Trophoblast cell (in vitro differentiated cells and primary cell): ENCODE results near the gene MCM7.

Experiments used
- DNase-seq, 2 donors: peaks; one replicate each; pipeline ENCODE4 v3.0.0-alpha.2; 2016
- H2AFZ ChIP-seq: 2 replicates; pipeline ENCODE4 v1.6.1; 2013; ENCODE audit warnings: low read length, moderate library complexity, mild to moderate bottlenecking; ENCODE audit not compliant: insufficient read depth, poor library complexity
- H2AK5ac ChIP-seq: 2 replicates; pipeline ENCODE4 v1.6.1; 2013; ENCODE audit warnings: mild to moderate bottlenecking, low read length
- H2BK120ac ChIP-seq: 2 replicates; pipeline ENCODE4 v1.6.1; 2013; ENCODE audit warnings: low read length, mild to moderate bottlenecking, moderate library complexity; ENCODE audit not compliant: insufficient read depth, poor library complexity
- H2BK12ac ChIP-seq: 2 replicates; pipeline ENCODE4 v1.6.1; 2013; ENCODE audit warnings: mild to moderate bottlenecking, low read length, moderate library complexity
- H2BK5ac ChIP-seq: 2 replicates; pipeline ENCODE4 v1.6.1; 2013; ENCODE audit warnings: low read length, low read depth, moderate library complexity, mild to moderate bottlenecking; ENCODE audit not compliant: poor library complexity
- H3K14ac ChIP-seq: 2 replicates; pipeline ENCODE4 v1.6.1; 2013; ENCODE audit warnings: mild to moderate bottlenecking, low read length
- H3K18ac ChIP-seq: 2 replicates; pipeline ENCODE4 v1.6.1; 2013; ENCODE audit warnings: mild to moderate bottlenecking, low read length
- H3K23ac ChIP-seq: 2 replicates; pipeline ENCODE4 v1.6.1; 2013; ENCODE audit warnings: low read length
- H3K27ac ChIP-seq: 2 replicates; pipeline ENCODE4 v1.5.1; 2013; ENCODE audit warnings: low read depth, mild to moderate bottlenecking, inconsistent platforms, low read length, moderate library complexity
- H3K27me3 ChIP-seq: 2 replicates; pipeline ENCODE4 v1.6.1; 2013; ENCODE audit warnings: inconsistent platforms, mild to moderate bottlenecking, low read length, moderate library complexity; ENCODE audit not compliant: insufficient read depth
- H3K36me3 ChIP-seq, 2 experiments: 1 replicate in 1 of 2; 2 replicates in 1 of 2; pipeline ENCODE4 v1.6.1; 2013; ENCODE audit warnings: low read length in 2 of 2, mild to moderate bottlenecking in 2 of 2, moderate library complexity in 1 of 2; ENCODE audit not compliant: insufficient read depth in 2 of 2, control insufficient read depth in 1 of 2
- H3K4ac ChIP-seq: 2 replicates; pipeline ENCODE4 v1.6.1; 2013; ENCODE audit warnings: low read depth, mild to moderate bottlenecking, low read length, moderate library complexity
- H3K4me1 ChIP-seq, 2 experiments: 1 replicate in 1 of 2; 2 replicates in 1 of 2; pipeline ENCODE4 v1.6.1; 2013; ENCODE audit warnings: low read length in 2 of 2, mild to moderate bottlenecking in 2 of 2, moderate library complexity in 1 of 2; ENCODE audit not compliant: insufficient read depth in 2 of 2, control insufficient read depth in 1 of 2
- H3K4me2 ChIP-seq: 2 replicates; pipeline ENCODE4 v1.6.1; 2013; ENCODE audit warnings: inconsistent platforms, mild to moderate bottlenecking, low read length, moderate library complexity
- H3K4me3 ChIP-seq: 2 replicates; pipeline ENCODE4 v1.5.1; 2013; ENCODE audit warnings: mild to moderate bottlenecking, low read depth, low read length, inconsistent platforms
- H3K79me1 ChIP-seq: one replicate; pipeline ENCODE4 v1.6.1; 2013; ENCODE audit warnings: low read length
- H3K79me2 ChIP-seq: 2 replicates; pipeline ENCODE4 v1.6.1; 2013; ENCODE audit warnings: low read length, mild to moderate bottlenecking; ENCODE audit not compliant: control insufficient read depth, insufficient read depth, poor library complexity
- H3K9ac ChIP-seq: 2 replicates; pipeline ENCODE4 v1.6.1; 2013; ENCODE audit warnings: mild to moderate bottlenecking, low read length
- H3K9me3 ChIP-seq: 2 replicates; pipeline ENCODE4 v1.6.1; 2013; ENCODE audit warnings: low read depth, mild to moderate bottlenecking, control low read depth, inconsistent platforms, low read length; ENCODE audit not compliant: insufficient read depth
- H4K12ac ChIP-seq: 2 replicates; pipeline ENCODE4 v1.6.1; 2013; ENCODE audit warnings: low read depth, mild to moderate bottlenecking, low read length, moderate library complexity
- H4K8ac ChIP-seq: 2 replicates; pipeline ENCODE4 v1.6.1; 2013; ENCODE audit warnings: low read depth, mild to moderate bottlenecking, low read length, moderate library complexity
- H4K91ac ChIP-seq: one replicate; pipeline ENCODE4 v1.6.1; 2013; ENCODE audit warnings: low read depth, mild to moderate bottlenecking, low read length, moderate library complexity
- WGBS: extraction: QIAGEN DNeasy Blood & Tissue Kit; methylation state at CpG from one replicate; pipeline ENCODE4 v1.1.7; 2013; ENCODE audit warnings: missing lambda C conversion rate; ENCODE audit not compliant: insufficient read length, insufficient coverage; ENCODE audit errors: extremely low coverage; 5-methylcytosine and 5-hydroxymethylcytosine counted together

MCM7 gene

GRCh38 chr7:100082978-100083377 lies 18.2 kb downstream of the MCM7 start:
- Histone ChIP-seq H4K91ac (no peak overlapping the region), H3K79me1 (peaks cover 13% of the 10 kb centered on the region), H3K36me3 (peaks cover 10 to 13% of the 10 kb centered on the region in 2 experiments), H2BK12ac (no peak overlapping the region), H2BK120ac (no peak overlapping the region), H3K9me3 (no peaks in the 10 kb centered on the region), H4K8ac (no peak overlapping the region), H3K4ac (no peak overlapping the region), H2BK5ac (no peak overlapping the region), H3K4me3 (no peak overlapping the region), H3K14ac (no peak overlapping the region), H3K23ac (no peak overlapping the region), H3K9ac (no peak overlapping the region), H3K79me2 (peaks cover 15% of the 10 kb centered on the region), H2AK5ac (no peak overlapping the region), H3K18ac (no peak overlapping the region), H3K4me1 (peaks cover 7 to 10% of the 10 kb centered on the region in 2 experiments), H3K27me3 (no peaks in the 10 kb centered on the region), H3K4me2 (peak overlapping the region; percentile 63), H2AFZ (no peak overlapping the region), H4K12ac (no peak overlapping the region), H3K27ac (no peak overlapping the region)
- WGBS = no CpG with 5 or more reads among the region's 4 CpGs
- DNase-seq = no peak

GRCh38 chr7:100081535-100082102 lies 19.6 kb downstream of the MCM7 start, which contains the start of gene ZNF3:
TSS of gene ZNF3 (minus strand) at chr7:100081723. CDS start at chr7:100077357, 4,366 bp downstream.
- peak within 1 kb of the TSS; percentile 95 for H2BK120ac ChIP-seq
- H3K4me1 ChIP-seq = peaks cover 2 to 4% of the 10 kb centered on the region in 2 experiments
- H4K12ac ChIP-seq = peak within 1 kb of the TSS; percentile 99
- peak within 1 kb of the TSS; percentile 98 for H3K18ac ChIP-seq
- peaks cover 6% of the 10 kb centered on the region for H3K79me1 ChIP-seq
- peaks cover 15% of the 10 kb centered on the region for H3K79me2 ChIP-seq
- H4K91ac ChIP-seq = peak within 1 kb of the TSS; percentile 99
- peak within 1 kb of the TSS; percentile 99 for H3K4me3 ChIP-seq
- H3K27ac ChIP-seq = peak within 1 kb of the TSS; percentile 57
- no peaks in the 10 kb centered on the region for H3K9me3 ChIP-seq
- H3K23ac ChIP-seq = peak within 1 kb of the TSS; percentile 64
- H2BK12ac ChIP-seq = no peak within 1 kb of the TSS
- peak within 1 kb of the TSS; percentile 93 for H3K4me2 ChIP-seq
- peak within 1 kb of the TSS; percentile 93 for H2AFZ ChIP-seq
- peak within 1 kb of the TSS; percentile 99 for H4K8ac ChIP-seq
- WGBS = no CpG with 5 or more reads among the region's 55 CpGs
- no peaks in the 10 kb centered on the region for H3K27me3 ChIP-seq
- H2BK5ac ChIP-seq = peak within 1 kb of the TSS; percentile 91
- peak within 1 kb of the TSS; percentile 98 for H3K9ac ChIP-seq
- H3K36me3 ChIP-seq = peaks cover 17 to 20% of the 10 kb centered on the region in 2 experiments
- peak within 1 kb of the TSS; percentile 99 for H3K4ac ChIP-seq
- DNase-seq = peak; percentile 98 to 99
- H3K14ac ChIP-seq = peak within 1 kb of the TSS; percentile 99
- H2AK5ac ChIP-seq = peak within 1 kb of the TSS; percentile 97

- peak overlapping the region; percentile 97 for H2AK5ac ChIP-seq
- H3K9me3 ChIP-seq = no peaks in the 10 kb centered on the region
- peak overlapping the region; percentile 99 for H4K91ac ChIP-seq
- H3K27me3 ChIP-seq = no peaks in the 10 kb centered on the region
- no CpG with 5 or more reads among the region's 34 CpGs for WGBS
- H3K79me2 ChIP-seq = peaks cover 15% of the 10 kb centered on the region
- peak overlapping the region; percentile 99 for H3K14ac ChIP-seq
- peaks cover 6% of the 10 kb centered on the region for H3K79me1 ChIP-seq
- H3K4me3 ChIP-seq = peak overlapping the region; percentile 99
- peak overlapping the region; percentile 57 for H3K27ac ChIP-seq
- H3K4me2 ChIP-seq = peak overlapping the region; percentile 93
- H2BK12ac ChIP-seq = no peak overlapping the region
- H3K23ac ChIP-seq = peak overlapping the region; percentile 64
- peak overlapping the region; percentile 98 for H3K18ac ChIP-seq
- peaks cover 23 to 25% of the 10 kb centered on the region in 2 experiments for H3K36me3 ChIP-seq
- H2BK120ac ChIP-seq = peak overlapping the region; percentile 95
- peak overlapping the region; percentile 98 for H3K9ac ChIP-seq
- H4K12ac ChIP-seq = peak overlapping the region; percentile 99
- peak overlapping the region; percentile 99 for H3K4ac ChIP-seq
- peak overlapping the region; percentile 93 for H2AFZ ChIP-seq
- H4K8ac ChIP-seq = peak overlapping the region; percentile 99
- DNase-seq = peak in 1 of 2 donors; percentile 19
- H3K4me1 ChIP-seq = peaks cover 2 to 4% of the 10 kb centered on the region in 2 experiments
- H2BK5ac ChIP-seq = peak overlapping the region; percentile 91
These were observed 20.2 kb downstream of the MCM7 start for GRCh38 chr7:100080907-100081534.

DNA sequence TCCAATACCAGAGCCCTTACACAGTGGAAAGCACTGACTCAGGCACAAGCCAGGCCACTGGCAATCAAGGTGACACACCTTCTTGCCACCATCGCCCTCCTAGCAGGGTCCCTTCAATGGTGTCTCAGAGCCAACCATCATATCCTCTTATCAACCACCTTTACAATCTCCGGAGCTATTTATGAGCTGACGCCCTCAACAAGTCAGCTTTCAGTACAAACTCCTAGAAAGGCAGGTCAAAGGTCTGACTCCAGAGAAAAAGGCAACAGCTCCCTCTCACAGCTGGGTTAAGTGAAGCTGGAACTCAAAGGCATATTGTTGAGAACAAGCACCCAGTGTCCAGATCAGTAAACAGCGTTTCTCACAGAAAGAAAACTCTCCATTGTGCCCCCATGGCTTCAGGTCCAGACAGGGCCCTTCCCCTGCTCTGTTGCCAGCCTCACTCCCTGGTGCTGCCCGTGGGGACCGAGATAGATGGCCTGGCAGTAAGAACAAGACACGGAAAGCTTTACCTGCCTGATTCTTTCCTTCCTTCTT lies 22.1 kb downstream of the MCM7 start:
- H2AK5ac ChIP-seq = no peak overlapping the region
- no peak for DNase-seq
- no peaks in the 10 kb centered on the region for H3K27me3 ChIP-seq
- H2BK12ac ChIP-seq = no peak overlapping the region
- peak overlapping the region; percentile 74 for H3K4ac ChIP-seq
- peaks cover 2 to 4% of the 10 kb centered on the region in 2 experiments for H3K4me1 ChIP-seq
- H3K18ac ChIP-seq = no peak overlapping the region
- peaks cover 15% of the 10 kb centered on the region for H3K79me2 ChIP-seq
- H4K8ac ChIP-seq = no peak overlapping the region
- no peak overlapping the region for H2BK120ac ChIP-seq
- no peak overlapping the region for H4K91ac ChIP-seq
- H3K4me2 ChIP-seq = no peak overlapping the region
- H3K36me3 ChIP-seq = peaks cover 42 to 44% of the 10 kb centered on the region in 2 experiments
- no peak overlapping the region for H4K12ac ChIP-seq
- H3K79me1 ChIP-seq = peaks cover 6% of the 10 kb centered on the region
- no peak overlapping the region for H3K4me3 ChIP-seq
- no peak overlapping the region for H3K27ac ChIP-seq
- no peak overlapping the region for H3K23ac ChIP-seq
- no CpG with 5 or more reads among the region's 7 CpGs for WGBS
- no peak overlapping the region for H3K14ac ChIP-seq
- H2AFZ ChIP-seq = no peak overlapping the region
- H3K9me3 ChIP-seq = peaks cover 6% of the 10 kb centered on the region
- H2BK5ac ChIP-seq = no peak overlapping the region
- H3K9ac ChIP-seq = no peak overlapping the region
